ENCODE data around the gene HDDC2.
"Not testable (repeated sequence)": the region's sequence is repeated elsewhere in the genome, so short reads cannot be mapped to it uniquely, and the experiment has no call there.

DNA sequence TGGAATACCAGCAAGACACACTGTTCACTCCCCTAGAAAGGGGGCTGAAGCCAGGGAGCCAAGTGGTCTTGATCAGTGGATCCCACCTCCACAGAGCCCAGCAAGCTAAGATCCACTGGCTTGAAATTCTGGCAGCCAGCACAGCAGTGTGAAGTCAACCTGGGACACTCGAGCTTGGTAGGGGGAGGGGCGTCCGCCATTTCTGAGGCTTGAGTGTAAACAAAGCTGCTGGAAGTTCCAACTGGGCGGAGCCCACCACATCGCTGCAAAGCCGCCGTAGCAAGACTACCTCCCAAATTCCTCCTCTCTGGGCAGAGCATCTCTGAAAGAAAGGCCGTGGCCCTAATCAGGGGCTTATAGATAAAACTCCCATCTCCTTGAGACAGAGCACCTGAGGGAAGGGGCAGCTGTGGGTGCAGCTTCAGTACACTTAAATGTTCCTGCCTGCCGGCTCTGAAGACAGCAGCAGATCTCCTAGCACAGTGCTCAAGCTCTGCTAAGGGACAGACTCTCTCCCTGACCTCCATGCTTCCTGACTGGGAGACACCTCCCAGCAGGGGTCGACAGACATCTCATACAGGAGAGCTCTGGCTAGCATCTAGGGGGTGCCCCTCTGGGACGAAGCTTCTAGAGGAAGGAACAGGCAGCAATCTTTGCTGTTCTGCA is 21.3 kb downstream of the HDDC2 start:
- TF ChIP-seq, protein P1, sequence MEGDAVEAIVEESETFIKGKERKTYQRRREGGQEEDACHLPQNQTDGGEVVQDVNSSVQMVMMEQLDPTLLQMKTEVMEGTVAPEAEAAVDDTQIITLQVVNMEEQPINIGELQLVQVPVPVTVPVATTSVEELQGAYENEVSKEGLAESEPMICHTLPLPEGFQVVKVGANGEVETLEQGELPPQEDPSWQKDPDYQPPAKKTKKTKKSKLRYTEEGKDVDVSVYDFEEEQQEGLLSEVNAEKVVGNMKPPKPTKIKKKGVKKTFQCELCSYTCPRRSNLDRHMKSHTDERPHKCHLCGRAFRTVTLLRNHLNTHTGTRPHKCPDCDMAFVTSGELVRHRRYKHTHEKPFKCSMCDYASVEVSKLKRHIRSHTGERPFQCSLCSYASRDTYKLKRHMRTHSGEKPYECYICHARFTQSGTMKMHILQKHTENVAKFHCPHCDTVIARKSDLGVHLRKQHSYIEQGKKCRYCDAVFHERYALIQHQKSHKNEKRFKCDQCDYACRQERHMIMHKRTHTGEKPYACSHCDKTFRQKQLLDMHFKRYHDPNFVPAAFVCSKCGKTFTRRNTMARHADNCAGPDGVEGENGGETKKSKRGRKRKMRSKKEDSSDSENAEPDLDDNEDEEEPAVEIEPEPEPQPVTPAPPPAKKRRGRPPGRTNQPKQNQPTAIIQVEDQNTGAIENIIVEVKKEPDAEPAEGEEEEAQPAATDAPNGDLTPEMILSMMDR (conservative IDR thresholded peaks at IDR 0.05; ENCODE audit: low read length) = not testable (repeated sequence)
- TF ChIP-seq EZH2phosphoT487 (IDR thresholded peaks at IDR 0.05; ENCODE audit: borderline replicate concordance, low read depth, low read length) = not testable (repeated sequence)
